Ishikawa (cell line): ENCODE results near the gene ADGRD2.

Experiments
- CEBPB ChIP-seq: IDR thresholded peaks from 2 replicates; pipeline ENCODE4 v1.6.1; 2012
- CREB1 ChIP-seq: IDR thresholded peaks from 2 replicates; pipeline ENCODE4 v1.6.1; 2012; ENCODE audit warnings: low read depth
- EGR1 ChIP-seq: IDR thresholded peaks from 2 replicates; pipeline ENCODE4 v1.6.1; 2012
- EP300 ChIP-seq: IDR thresholded peaks from 2 replicates; pipeline ENCODE4 v1.6.1; 2012; ENCODE audit warnings: borderline replicate concordance
- FOXM1 ChIP-seq: IDR thresholded peaks from 2 replicates; pipeline ENCODE4 v1.6.1; 2012; ENCODE audit warnings: low read depth, borderline replicate concordance
- NFIC ChIP-seq: IDR thresholded peaks from 2 replicates; pipeline ENCODE4 v1.6.1; 2012
- RAD21 ChIP-seq: IDR thresholded peaks from 2 replicates; pipeline ENCODE4 v1.6.1; 2012; ENCODE audit warnings: low read depth
- REST ChIP-seq: IDR thresholded peaks from 2 replicates; pipeline ENCODE4 v1.6.1; 2012; ENCODE audit warnings: low read depth, mild to moderate bottlenecking
- TAF1 ChIP-seq: IDR thresholded peaks from 2 replicates; pipeline ENCODE4 v1.6.1; 2012; ENCODE audit warnings: low read depth, mild to moderate bottlenecking
- TCF12 ChIP-seq: IDR thresholded peaks from 2 replicates; pipeline ENCODE4 v1.6.1; 2012; ENCODE audit warnings: low read depth
- TEAD4 ChIP-seq: IDR thresholded peaks from 2 replicates; pipeline ENCODE4 v1.6.1; 2012
- YY1 ChIP-seq: IDR thresholded peaks from 2 replicates; pipeline ENCODE4 v1.6.1; 2012; ENCODE audit warnings: low read depth
- ZBTB7A ChIP-seq: IDR thresholded peaks from 2 replicates; pipeline ENCODE4 v1.6.1; 2012; ENCODE audit warnings: low read depth
- TF ChIP-seq, protein P1 (sequence below): IDR thresholded peaks from 2 replicates; pipeline ENCODE4 v1.6.1; 2012
- TF ChIP-seq, protein P2 (sequence below): IDR thresholded peaks from 2 replicates; pipeline ENCODE4 v1.6.1; 2012

The ADGRD2 gene

GRCh38 chr9:124411514-124412227 lies 38.6 kb upstream of the ADGRD2 start:
- TF ChIP-seq REST = no peak
- no peak for TF ChIP-seq RAD21
- no peak for TF ChIP-seq NFIC
- no peak for TF ChIP-seq CEBPB
- no peak for TF ChIP-seq CREB1
- TF ChIP-seq FOXM1 = no peak
- TF ChIP-seq TEAD4 = no peak
- TF ChIP-seq, protein P1, sequence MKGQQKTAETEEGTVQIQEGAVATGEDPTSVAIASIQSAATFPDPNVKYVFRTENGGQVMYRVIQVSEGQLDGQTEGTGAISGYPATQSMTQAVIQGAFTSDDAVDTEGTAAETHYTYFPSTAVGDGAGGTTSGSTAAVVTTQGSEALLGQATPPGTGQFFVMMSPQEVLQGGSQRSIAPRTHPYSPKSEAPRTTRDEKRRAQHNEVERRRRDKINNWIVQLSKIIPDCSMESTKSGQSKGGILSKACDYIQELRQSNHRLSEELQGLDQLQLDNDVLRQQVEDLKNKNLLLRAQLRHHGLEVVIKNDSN = no peak
- TF ChIP-seq, protein P2, sequence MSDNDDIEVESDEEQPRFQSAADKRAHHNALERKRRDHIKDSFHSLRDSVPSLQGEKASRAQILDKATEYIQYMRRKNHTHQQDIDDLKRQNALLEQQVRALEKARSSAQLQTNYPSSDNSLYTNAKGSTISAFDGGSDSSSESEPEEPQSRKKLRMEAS = no peak
- no peak for TF ChIP-seq ZBTB7A
- no peak for TF ChIP-seq YY1
- TF ChIP-seq TAF1 = no peak
- TF ChIP-seq TCF12 = no peak
- TF ChIP-seq EP300 = no peak
- TF ChIP-seq EGR1 = no peak

DNA sequence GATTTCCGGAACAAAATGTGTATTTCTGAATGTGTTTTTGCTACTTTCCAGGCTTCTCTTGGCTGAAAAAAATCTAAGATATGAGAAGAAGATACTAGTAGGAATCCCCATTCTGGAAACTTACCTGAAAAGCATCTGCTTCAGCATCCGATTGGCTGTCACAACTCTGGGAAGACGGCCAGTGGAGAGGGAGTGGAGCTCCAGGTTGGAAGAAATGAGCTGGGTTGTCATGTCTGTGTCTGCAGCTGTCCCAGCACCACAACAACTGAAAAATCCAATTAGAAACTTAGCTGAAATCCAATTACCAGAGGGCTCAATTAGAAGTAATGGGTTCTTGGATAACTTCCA lies 38.0 kb upstream of the ADGRD2 start:
- TF ChIP-seq EGR1 = no peak
- TF ChIP-seq FOXM1 = no peak
- no peak for TF ChIP-seq ZBTB7A
- TF ChIP-seq NFIC = no peak
- TF ChIP-seq CREB1 = no peak
- TF ChIP-seq, protein P1 = no peak
- TF ChIP-seq, protein P2 = no peak
- no peak for TF ChIP-seq EP300
- no peak for TF ChIP-seq TCF12
- TF ChIP-seq RAD21 = no peak
- no peak for TF ChIP-seq CEBPB
- no peak for TF ChIP-seq TEAD4
- TF ChIP-seq YY1 = no peak
- TF ChIP-seq REST = no peak
- TF ChIP-seq TAF1 = no peak

- TF ChIP-seq TCF12 (no peak), EP300 (no peak), NFIC (no peak), TEAD4 (no peak), REST (no peak), CREB1 (no peak), ZBTB7A (no peak), TAF1 (no peak), RAD21 (no peak), EGR1 (no peak), CEBPB (no peak), YY1 (no peak), FOXM1 (no peak)
- TF ChIP-seq, protein P1 = no peak
- TF ChIP-seq, protein P2 = no peak
These were observed 35.6 kb upstream of the ADGRD2 start for GRCh38 chr9:124414612-124415011.
